ENCODE results near the gene SLC35E3.

DNA sequence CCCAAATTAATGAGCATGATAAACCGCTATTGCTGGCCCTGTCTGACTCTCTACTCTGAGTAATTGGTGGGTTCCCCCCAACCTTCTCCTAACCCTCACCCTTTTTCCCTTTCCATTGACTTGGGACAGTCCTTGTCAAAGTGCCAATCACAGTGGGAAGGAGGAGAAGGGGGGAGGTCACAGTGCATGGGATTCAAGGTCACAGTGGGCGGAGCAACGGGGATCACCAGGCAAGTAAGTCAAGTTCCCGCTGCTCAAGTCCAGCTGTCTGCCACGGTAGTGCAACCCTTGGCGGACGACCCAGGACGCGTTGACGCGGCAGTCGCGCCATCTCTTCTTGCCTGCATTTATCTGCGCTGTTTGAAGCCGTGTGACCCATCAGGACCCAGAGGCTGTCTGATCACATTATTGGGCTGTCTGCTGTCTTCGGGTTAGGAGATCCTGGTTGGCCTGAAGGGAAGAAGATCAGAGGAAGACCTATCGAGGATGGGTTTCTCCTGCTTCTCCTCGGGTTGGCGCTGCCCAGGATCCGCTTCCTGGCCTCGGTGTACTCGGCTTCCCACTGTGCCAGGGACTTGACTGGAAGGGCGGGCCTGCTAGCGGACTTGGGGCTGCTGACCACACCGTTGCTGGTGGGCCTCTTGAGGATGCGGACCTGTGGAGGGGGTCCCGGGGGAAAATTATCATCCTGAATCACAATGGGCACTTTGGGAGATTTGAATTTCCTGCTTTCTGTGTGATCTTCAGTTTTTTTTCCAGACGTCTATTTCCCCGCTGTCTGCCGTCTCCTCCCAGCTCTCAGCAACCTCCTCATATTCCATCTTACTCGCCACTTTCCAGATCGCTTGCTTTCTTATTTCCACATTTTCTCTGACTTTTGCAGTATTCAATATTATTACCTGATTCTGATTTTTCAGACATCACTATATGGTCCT, 58.9 kb downstream of the SLC35E3 start:
- TF ChIP-seq, protein P1, sequence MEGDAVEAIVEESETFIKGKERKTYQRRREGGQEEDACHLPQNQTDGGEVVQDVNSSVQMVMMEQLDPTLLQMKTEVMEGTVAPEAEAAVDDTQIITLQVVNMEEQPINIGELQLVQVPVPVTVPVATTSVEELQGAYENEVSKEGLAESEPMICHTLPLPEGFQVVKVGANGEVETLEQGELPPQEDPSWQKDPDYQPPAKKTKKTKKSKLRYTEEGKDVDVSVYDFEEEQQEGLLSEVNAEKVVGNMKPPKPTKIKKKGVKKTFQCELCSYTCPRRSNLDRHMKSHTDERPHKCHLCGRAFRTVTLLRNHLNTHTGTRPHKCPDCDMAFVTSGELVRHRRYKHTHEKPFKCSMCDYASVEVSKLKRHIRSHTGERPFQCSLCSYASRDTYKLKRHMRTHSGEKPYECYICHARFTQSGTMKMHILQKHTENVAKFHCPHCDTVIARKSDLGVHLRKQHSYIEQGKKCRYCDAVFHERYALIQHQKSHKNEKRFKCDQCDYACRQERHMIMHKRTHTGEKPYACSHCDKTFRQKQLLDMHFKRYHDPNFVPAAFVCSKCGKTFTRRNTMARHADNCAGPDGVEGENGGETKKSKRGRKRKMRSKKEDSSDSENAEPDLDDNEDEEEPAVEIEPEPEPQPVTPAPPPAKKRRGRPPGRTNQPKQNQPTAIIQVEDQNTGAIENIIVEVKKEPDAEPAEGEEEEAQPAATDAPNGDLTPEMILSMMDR (IDR thresholded peaks at IDR 0.05 in 4 of 5, conservative IDR thresholded peaks at IDR 0.05 in 1 of 5): no peak
- no peak for TF ChIP-seq POLR2A (IDR thresholded peaks at IDR 0.05)
